CD4-positive, alpha-beta T cell treated with Interleukin-1 beta for 1 hour (primary cell): Measurements from ENCODE around the gene ARMCX6.
A peak's percentile ranks its signal among the peaks of the same experiment; 100 is the strongest.
"Not testable (repeated sequence)": the region's sequence is repeated elsewhere in the genome, so short reads cannot be mapped to it uniquely, and the experiment has no call there.

Source experiments
- DNase-seq, 2 donors: peaks; one replicate each; pipeline ENCODE4 v3.0.0-alpha.2; 2020 to 2022

ARMCX6 gene

DNA sequence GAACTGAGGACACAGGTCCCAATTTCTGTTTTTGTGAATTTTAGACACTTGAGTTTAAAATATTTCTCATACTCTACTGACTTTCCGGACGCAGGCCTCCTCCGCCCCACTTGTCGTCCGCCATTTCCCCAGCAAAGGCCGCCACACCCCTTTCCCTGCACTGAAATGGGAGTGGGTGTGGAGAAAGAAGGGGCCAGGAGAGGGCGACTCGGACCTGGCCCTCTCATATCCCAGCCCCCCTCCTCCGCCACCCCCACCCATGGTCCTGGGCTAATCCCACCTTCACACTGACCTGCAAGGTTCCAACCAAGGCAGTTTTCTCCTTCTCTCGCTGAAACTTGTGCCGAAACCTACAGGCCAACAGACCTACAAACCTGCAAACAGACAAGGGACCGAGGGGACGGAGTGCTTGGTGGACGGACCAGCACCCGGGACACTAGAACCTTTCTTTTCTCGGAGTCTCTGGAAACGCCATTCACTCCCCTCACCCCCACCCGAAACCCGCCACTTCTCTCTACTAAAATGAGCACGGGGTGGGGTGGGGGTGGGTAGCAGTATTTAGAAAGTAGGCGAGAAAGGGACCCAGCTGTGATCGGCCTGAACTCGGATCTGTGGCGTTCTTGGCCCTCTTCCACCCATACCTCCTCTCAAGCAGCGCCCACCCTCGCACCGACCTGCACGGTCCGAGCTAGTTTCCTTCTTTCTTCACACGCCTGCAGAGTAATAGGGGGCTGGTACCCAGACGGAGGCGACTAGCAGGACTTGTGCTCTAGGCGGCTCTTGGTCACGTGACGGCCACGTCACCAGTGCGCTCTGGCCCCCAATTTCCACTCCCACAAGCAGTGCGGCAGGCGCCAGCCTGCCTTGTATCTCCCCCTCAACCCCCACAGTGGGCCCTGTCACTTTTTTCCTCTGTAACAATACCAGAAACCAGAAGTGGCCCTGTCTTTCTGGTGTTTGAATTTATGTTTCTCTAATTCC is at the start of gene ARMCX6:
Gene ARMCX6 (minus strand): TSS at position 790 of the 981 bp plus-strand sequence. CDS start 1,380 bp downstream, outside the sequence.
- peak; percentile 79 to 85 for DNase-seq

DNA sequence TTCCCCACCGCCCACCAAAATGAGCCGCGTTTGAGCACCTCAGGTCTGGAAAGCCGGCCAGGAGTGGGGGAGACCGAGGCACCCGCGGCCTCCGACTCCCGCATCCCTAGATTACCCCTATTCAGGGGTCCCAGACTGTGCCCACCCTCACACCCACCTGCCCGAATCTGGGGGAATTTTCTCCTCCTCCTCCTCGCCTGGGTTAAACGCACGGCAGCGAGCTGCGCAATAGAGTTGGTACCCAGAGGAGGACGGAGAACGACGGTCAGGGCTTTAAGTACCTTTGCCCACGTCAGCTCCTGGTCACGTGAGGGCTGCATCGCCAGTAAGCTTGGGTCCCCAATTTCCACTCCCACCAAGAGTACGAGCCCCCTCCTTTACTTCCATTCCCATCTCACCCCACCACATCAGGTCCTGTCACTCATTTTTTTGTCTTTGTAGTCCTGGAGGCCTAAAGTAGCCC is 41.8 kb upstream of the ARMCX6 start, which contains the start of gene ARMCX2:
Gene ARMCX2 (minus strand): TSS at position 250 of the 463 bp plus-strand sequence. CDS start 2,262 bp downstream, outside the sequence.
- DNase-seq: peak in 1 of 2 donors; percentile 35

DNA sequence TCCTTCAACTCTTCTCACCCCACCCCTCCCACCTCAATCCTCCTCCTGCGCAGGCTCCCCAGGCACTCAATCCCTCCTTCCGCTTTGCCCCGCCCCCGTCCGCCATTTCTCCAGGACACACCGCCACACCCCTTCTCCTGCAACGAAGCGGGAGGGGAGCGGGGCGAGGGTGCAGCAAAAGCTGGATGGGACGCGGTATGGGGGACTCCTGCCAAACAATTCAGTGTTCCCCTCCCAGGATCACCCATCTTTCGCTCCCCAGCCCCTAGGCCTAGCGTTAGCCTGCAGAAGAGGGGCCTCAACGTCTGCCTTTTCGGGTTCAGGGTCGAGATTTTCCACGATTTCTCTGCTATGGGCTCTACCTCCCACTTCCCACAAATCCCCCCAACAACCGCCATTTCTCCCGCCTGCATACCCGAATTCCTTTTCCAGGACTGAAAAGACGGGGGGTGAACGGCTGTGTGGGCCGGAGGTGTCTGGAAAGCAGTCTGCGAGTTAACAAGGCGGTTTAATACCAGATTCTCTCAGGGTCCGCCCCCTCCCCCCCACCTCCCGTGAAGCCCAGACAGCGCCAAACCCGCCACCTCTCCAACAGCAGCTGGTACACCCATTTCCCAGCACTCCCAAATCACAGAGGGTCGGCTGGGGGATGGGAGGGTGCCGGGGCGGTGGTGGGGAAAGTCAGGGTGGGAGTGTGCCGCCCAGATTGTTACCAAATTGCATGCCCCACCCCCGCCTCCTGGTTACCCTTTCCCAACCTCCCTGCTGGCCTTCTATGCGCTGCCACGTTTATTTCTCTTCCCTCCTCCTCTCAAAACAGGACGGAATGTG is 41.1 kb upstream of the ARMCX6 start:
- peak; percentile 35 to 54 for DNase-seq

DNA sequence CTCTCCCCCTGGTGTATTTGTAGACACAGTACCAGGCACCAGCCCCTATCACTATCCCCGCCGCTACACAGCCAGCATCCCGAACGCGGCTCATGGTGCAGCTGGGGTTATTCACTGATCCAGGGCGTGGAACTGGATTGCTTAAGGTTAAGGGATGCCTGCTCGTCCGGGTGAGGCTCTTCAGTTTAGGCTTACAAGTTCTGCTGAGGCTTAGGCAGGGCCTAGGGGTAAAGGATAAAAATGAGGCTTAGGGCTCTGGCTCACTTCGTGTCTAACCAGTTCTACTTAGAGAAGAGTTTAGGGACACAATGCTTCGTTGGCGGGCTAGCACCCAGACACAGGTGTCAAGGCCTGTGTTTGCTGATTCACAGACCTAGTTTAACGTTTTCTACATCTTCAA is 39.7 kb upstream of the ARMCX6 start:
- no peak for DNase-seq

DNA sequence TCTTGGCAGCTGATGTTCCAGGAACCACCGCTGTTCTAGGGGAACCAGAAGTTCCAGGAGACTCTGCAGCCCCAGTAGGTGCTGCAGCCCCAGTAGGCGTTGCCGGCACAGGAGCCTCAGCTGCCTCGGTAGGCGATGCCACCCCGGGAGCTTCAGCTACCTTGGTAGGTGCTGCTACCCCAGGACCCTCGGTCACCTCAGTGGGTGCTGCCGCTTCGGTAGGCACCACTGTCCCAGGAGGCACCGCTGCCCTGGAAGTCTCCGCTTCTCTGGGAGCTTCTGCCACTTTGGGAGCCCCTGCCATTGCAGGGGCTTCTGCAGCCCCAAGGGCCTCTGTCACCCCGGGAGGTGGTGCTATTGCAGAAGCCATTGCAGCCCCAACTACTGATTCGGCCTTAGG is 39.0 kb upstream of the ARMCX6 start:
- no peak for DNase-seq

DNA sequence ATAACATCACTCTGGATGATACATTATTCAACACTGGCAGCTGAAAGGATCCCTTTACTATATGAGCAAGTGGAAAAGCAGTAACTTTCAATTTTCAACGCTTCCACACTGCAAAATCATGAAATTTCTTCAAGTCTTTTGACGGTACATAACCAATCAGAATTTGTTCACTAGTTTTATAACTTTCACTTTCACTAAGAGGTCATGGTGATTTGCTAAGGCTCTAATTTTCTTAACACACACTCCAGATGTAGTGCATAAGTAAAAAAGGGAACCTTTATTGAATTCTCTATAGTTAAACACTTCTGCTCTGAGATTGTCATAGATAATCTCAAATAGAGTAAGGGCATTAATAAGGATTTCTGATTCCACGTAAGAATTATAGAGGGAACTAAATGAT is 37.7 kb upstream of the ARMCX6 start:
- DNase-seq: no peak

DNA sequence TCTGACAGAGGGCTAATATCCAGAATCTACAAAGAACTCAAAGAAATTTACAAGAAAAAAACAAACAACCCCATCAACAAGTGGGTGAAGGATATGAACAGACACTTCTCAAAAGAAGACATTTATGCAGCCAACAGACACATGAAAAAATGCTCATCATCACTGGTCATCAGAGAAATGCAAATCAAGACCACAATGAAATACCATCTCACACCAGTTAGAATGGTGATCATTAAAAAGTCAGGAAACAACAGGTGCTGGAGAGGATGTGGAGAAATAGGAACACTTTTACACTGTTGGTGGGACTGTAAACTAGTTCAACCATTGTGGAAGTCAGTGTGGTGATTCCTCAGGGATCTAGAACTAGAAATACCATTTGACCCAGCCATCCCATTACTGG is 29.9 kb upstream of the ARMCX6 start:
- not testable (repeated sequence) for DNase-seq

DNA sequence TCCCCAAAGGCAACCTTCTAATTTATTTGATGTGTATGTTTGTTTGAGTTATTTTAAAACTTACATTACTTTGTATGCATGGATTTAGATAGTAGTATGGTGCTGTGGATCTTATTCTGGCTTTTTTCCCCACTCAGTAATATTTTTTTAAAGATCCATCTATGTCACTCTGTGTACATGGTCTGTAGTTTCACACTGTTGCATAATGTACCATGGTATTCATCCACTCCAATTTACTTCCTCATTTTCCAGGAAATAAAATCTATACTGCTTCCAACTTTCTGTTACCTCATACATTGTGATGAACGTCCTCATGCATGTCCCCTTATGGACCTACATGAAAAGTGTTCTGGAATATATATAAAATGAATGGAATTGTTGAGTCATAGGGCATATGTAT is 24.3 kb upstream of the ARMCX6 start:
- no peak for DNase-seq

DNA sequence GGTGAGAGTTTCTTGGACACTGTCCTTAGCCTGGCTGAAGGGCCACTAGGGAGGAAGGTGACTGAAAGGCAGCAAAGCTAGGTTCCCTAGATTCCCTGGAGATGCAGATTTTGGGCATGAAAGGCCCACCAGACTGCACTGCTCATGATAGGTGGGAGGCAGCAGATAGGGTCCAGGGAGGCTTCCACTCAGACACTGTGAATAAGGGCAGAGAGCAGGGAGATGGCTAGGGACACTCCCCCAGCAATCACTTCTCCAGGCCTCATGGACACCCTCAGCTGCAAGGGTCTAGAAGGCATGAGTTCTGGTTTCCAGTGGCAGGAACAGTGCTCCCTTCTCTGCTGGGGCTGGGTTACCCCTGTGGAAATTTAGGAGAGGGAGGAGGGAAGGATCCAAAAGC is 21.8 kb upstream of the ARMCX6 start:
- DNase-seq: no peak

- DNase-seq: no peak
Observed at GRCh38 chrX:101619364-101619763, 1.6 kb upstream of the ARMCX6 start.

DNA sequence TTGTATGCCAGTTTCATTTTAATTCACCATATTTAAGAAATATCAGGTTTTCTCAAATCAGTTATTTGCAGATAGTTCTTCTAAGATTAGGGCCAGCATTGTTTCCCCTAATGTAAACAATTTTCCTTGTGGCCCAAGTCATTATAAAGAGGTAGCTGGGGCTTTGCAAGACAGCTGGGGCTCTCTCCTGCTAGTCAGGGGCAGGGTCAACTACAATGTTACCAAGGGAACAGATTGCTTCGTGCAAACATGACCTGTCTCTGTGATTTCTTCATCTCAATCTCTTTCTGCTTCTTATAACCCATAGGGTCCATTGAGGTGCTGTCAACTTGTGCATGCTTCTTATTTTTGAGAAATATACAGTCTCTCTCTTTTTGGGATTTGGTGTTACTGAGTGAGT is 12.1 kb downstream of the ARMCX6 start:
- DNase-seq: no peak

GRCh38 chrX:101605146-101605545 is 12.7 kb downstream of the ARMCX6 start:
- DNase-seq: no peak

DNA sequence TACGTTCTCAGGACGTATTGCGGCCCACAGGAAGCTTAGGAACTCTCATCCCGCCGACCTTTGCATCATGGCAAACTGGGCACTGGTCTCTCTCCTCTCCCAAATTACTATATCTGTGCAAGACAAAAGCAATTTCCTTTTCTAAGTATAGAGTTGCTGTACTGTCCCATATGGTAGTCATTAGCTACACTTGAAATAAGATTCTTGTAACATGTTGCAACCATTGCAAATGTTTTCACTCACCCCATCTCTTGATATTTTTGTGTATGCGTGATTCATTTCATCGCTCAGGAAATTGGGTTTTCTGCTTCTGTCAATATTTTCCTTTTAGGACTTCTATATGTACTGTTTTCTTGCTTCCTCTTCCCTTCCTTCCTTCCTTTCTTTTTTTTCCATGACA is 15.7 kb downstream of the ARMCX6 start:
- no peak for DNase-seq

- not testable (repeated sequence) for DNase-seq
Observed at GRCh38 chrX:101599592-101599991, 18.2 kb downstream of the ARMCX6 start.

- DNase-seq: peak; percentile 24 to 67
Observed at GRCh38 chrX:101595739-101596419, 21.9 kb downstream of the ARMCX6 start.
